HepG2 (cell line): ENCODE measurements around the gene L3MBTL1. TPM values are rescaled to one million over a fixed set of nuclear protein-coding genes. Genes with fewer than 3 reads are reported as not detected.

Experiments used
- ATAC-seq: fragments of 200-7000 bp; cut with Tn5 transposase; 3 replicates; pipeline ENCODE4 v1.9.1; 2020; ENCODE audit warnings: mild to moderate bottlenecking, moderate library complexity
- BruUV-seq: library from RNA; stranded (reverse); fragments of 400-500 nt; replicated peaks from 2 replicates; lab custom pipeline; 2021; lab: Mats Ljungman, UMichigan
- CTCF ChIA-PET: fragments of 300-600 bp; formaldehyde crosslinking; extraction: SDS; loops from one replicate; lab custom pipeline; 2021; ENCODE audit warnings: low total read pairs, inconsistent platforms, low intra/inter-chr PET ratio; lab: Yijun Ruan, JAX
- POLR2A ChIA-PET: fragments of 350-600 bp; sonication (Branson Sonifier 250); formaldehyde crosslinking; loops from one replicate; lab custom pipeline; 2020; ENCODE audit warnings: antibody characterized with exemption, inconsistent platforms; lab: Yijun Ruan, JAX
- DNase-seq: peaks from one replicate; pipeline ENCODE4 v3.0.0-alpha.2; 2015; ENCODE audit warnings: low spot score
- FAIRE-seq: peaks from 3 replicates; lab custom pipeline; 2011; peaks lifted over from hg19 to GRCh38; lab: Jason Lieb, UNC
- H2AFZ ChIP-seq: one replicate; pipeline ENCODE4 v1.6.1; 2011; ENCODE audit warnings: low read length, inconsistent platforms
- H3K27ac ChIP-seq: fragments of 300-600 bp; 3 replicates; pipeline ENCODE4 v1.8.0; 2011; ENCODE audit warnings: mixed run types, mild to moderate bottlenecking, mixed read lengths, low read length, inconsistent platforms; ENCODE audit not compliant: insufficient read depth; ENCODE audit errors: extremely low read length
- H3K27me3 ChIP-seq, 2 experiments: fragments of 200-600 bp in 1 of 2; 2 replicates in 1 of 2; 3 replicates in 1 of 2; pipeline versions ENCODE4 v1.6.0 to v1.8.0; 2011; ENCODE audit warnings: low read length in 2 of 2, mild to moderate bottlenecking in 2 of 2, moderate library complexity in 2 of 2, inconsistent platforms in 1 of 2; ENCODE audit not compliant: insufficient read depth in 2 of 2, control insufficient read depth in 1 of 2
- H3K36me3 ChIP-seq, 2 experiments: fragments of 200-600 bp in 1 of 2; replicated peaks in 1 of 2; 2 replicates in 1 of 2; 3 replicates in 1 of 2; pipeline versions ENCODE4 v1.5.1 to v1.8.0; 2011; ENCODE audit warnings: low read length in 2 of 2, inconsistent platforms in 1 of 2; ENCODE audit not compliant: insufficient read depth in 2 of 2, control insufficient read depth in 1 of 2
- H3K4me1 ChIP-seq: 2 replicates; pipeline ENCODE4 v1.5.1; 2012; ENCODE audit warnings: low read length, inconsistent platforms; ENCODE audit not compliant: insufficient read depth
- H3K4me2 ChIP-seq: 2 replicates; pipeline ENCODE4 v1.6.0; 2011; ENCODE audit warnings: low read depth, low read length, inconsistent platforms
- H3K4me3 ChIP-seq, 3 experiments: fragments of 200-600 bp in 1 of 3; sonication (generic), shearing (Covaris generic) in 1 of 3; replicated peaks in 1 of 3; 2 replicates each; pipeline ENCODE4 v1.5.1; 2011 to 2016; ENCODE audit warnings: low read length in 3 of 3, inconsistent platforms in 2 of 3, low read depth in 2 of 3, mild to moderate bottlenecking in 2 of 3, control low read depth in 1 of 3, mixed read lengths in 1 of 3; ENCODE audit not compliant: insufficient read depth in 1 of 3
- H3K79me2 ChIP-seq: one replicate; pipeline ENCODE4 v1.6.1; 2011; ENCODE audit warnings: low read length, inconsistent platforms; ENCODE audit not compliant: insufficient read depth
- H3K9ac ChIP-seq: 2 replicates; pipeline ENCODE4 v1.6.0; 2011; ENCODE audit warnings: mild to moderate bottlenecking, low read depth, low read length, inconsistent platforms; ENCODE audit not compliant: insufficient read depth
- H3K9me3 ChIP-seq: 2 replicates; pipeline ENCODE4 v1.5.1; 2012; ENCODE audit warnings: mild to moderate bottlenecking, low read length
- H4K20me1 ChIP-seq: 2 replicates; pipeline ENCODE4 v1.6.0; 2011; ENCODE audit warnings: inconsistent platforms, mild to moderate bottlenecking, low read length, moderate library complexity; ENCODE audit not compliant: insufficient read depth
- MBNL3 ChIP-seq: fragments of 250-450 bp; sonication (Bioruptor Pico); conservative IDR thresholded peaks from 2 replicates; pipeline ENCODE4 v1.8.0; 2022; ENCODE audit warnings: mild to moderate bottlenecking, inconsistent platforms
- SOX6 ChIP-seq, 2 experiments: fragments of 450-650 bp in 1 of 2; sonication (generic) in 1 of 2; formaldehyde crosslinking in 1 of 2; IDR thresholded peaks; 2 replicates each; pipeline versions ENCODE4 v1.4.0 to v1.6.1; 2017 to 2020; ENCODE audit warnings: antibody characterized with exemption in 1 of 2, mild to moderate bottlenecking in 1 of 2, missing genetic modification reagents in 1 of 2
- ZNF687 ChIP-seq: sonication (generic); formaldehyde crosslinking; IDR thresholded peaks from 2 replicates; pipeline ENCODE4 v1.5.1; 2020; ENCODE audit warnings: mild to moderate bottlenecking, missing genetic modification reagents, moderate library complexity
- WGBS: methylation state at CpG from one replicate; pipeline ENCODE4 v1.1.6; 2017; ENCODE audit warnings: low lambda C conversion rate; 5-methylcytosine and 5-hydroxymethylcytosine counted together
- in situ Hi-C: cut with HindIII; loops from 2 replicates; pipeline ENCODE4 v1.10.0; 2017; ENCODE audit warnings: low pct_unique_long_range_greater_than_20kb; ENCODE audit not compliant: extremely low pct_ligation_motif_present
- intact Hi-C: fragments of 100-400 bp; cut with micrococcal nuclease; formaldehyde crosslinking; loops from one replicate; pipeline ENCODE4 v1.10.0; 2022; ENCODE audit not compliant: unreplicated experiment
- polyA plus RNA-seq, 8 experiments: library from polyadenylated mRNA; depleted of rRNA in 3 of 8; stranded (reverse) in 7 of 8; unstranded in 1 of 8; fragments of >200 nt; fragmentation: Illumina TruSeq in 4 of 8; extraction: Trizol in 4 of 8; gene quantifications; 2 replicates each; pipeline versions ENCODE4 v1.2.1 to v1.2.3, GENCODE V29; 2011 to 2016; ENCODE audit warnings: low read depth in 4 of 8, missing spikeins in 1 of 8, mixed read lengths in 1 of 8; ENCODE audit not compliant: insufficient read depth in 1 of 8
- total RNA-seq, 5 experiments: library from RNA; depleted of rRNA; stranded (reverse); fragments of >200 nt; fragmentation: Illumina TruSeq; extraction: Trizol; gene quantifications; 2 replicates each; pipeline ENCODE4 v1.2.3, GENCODE V29; 2016; ENCODE audit warnings: low read depth in 1 of 5

L3MBTL1 gene
- total and polyA plus RNA-seq, 2 of the 13 experiments (the other 11 are each of a cell fraction or from before 2014, with no cell fraction given): 9.0 to 17.8 TPM

GRCh38 chr20:43563991-43564390 is 56.5 kb downstream of the L3MBTL1 start:
- Histone ChIP-seq H4K20me1 (no peaks in the 10 kb centered on the region), H3K36me3 (peaks cover 0 to 3% of the 10 kb centered on the region in 2 experiments; a peak in 3 of 5 replicates), H3K9ac (no peak overlapping the region), H3K4me1 (peaks cover 21% of the 10 kb centered on the region), H2AFZ (no peak overlapping the region), H3K79me2 (peaks cover 8% of the 10 kb centered on the region), H3K9me3 (no peaks in the 10 kb centered on the region), H3K4me3 (no peak overlapping the region), H3K27me3 (no peaks in the 10 kb centered on the region), H3K27ac (no peak overlapping the region), H3K4me2 (no peak overlapping the region)
- in situ Hi-C loops: no loop called here
- FAIRE-seq: no peak
- POLR2A ChIA-PET: interaction anchor here (1.7 kb wide), 1 partner anchor 27 kb away, joined by 4 read pairs; the partner anchor contains the start of gene IFT52
- ATAC-seq: no peak
- intact Hi-C loops: loop anchor here (1.0 kb wide), 1 partner anchor 128 kb away; no protein-coding TSS in a partner anchor
- BruUV-seq: no TSS peak
- CTCF ChIA-PET: no interaction called here
- DNase-seq: no peak
- no peak for TF ChIP-seq MBNL3 (CRISPR knock-in tag)
- TF ChIP-seq SOX6 (IDR thresholded peaks at IDR 0.05): no peak
- no peak for TF ChIP-seq SOX6 (CRISPR knock-in tag; IDR thresholded peaks at IDR 0.05)
- TF ChIP-seq ZNF687 (CRISPR knock-in tag): peak; percentile 8; the same call in 1 of the 2 replicates
- WGBS: 97% methylated on average over 7 of the region's 7 CpGs
